ENCODE measurements around the gene TGM2. TPM values are rescaled to one million over a fixed set of nuclear protein-coding genes. Genes with fewer than 3 reads are reported as not detected.

The TGM2 gene
- polyA plus RNA-seq, 1 donor from 2014 or later: not detected

GRCh38 chr20:38121741-38122140 lies 43.3 kb downstream of the TGM2 start:
- no peak overlapping the region for H3K9ac ChIP-seq (ENCODE audit: low read length)
- H3K79me2 ChIP-seq (replicated peaks; ENCODE audit: insufficient read depth, low read length): no peaks in the 10 kb centered on the region
- H3K9me2 ChIP-seq (ENCODE audit: insufficient read depth, low read length): no peaks in the 10 kb centered on the region
- no peak overlapping the region for H3K27ac ChIP-seq (ENCODE audit: low read length)
- H3K4me3 ChIP-seq (ENCODE audit: low read length): no peak overlapping the region
- no peak overlapping the region for H2AFZ ChIP-seq (ENCODE audit: low read depth, low read length)
- TF ChIP-seq, protein P1, sequence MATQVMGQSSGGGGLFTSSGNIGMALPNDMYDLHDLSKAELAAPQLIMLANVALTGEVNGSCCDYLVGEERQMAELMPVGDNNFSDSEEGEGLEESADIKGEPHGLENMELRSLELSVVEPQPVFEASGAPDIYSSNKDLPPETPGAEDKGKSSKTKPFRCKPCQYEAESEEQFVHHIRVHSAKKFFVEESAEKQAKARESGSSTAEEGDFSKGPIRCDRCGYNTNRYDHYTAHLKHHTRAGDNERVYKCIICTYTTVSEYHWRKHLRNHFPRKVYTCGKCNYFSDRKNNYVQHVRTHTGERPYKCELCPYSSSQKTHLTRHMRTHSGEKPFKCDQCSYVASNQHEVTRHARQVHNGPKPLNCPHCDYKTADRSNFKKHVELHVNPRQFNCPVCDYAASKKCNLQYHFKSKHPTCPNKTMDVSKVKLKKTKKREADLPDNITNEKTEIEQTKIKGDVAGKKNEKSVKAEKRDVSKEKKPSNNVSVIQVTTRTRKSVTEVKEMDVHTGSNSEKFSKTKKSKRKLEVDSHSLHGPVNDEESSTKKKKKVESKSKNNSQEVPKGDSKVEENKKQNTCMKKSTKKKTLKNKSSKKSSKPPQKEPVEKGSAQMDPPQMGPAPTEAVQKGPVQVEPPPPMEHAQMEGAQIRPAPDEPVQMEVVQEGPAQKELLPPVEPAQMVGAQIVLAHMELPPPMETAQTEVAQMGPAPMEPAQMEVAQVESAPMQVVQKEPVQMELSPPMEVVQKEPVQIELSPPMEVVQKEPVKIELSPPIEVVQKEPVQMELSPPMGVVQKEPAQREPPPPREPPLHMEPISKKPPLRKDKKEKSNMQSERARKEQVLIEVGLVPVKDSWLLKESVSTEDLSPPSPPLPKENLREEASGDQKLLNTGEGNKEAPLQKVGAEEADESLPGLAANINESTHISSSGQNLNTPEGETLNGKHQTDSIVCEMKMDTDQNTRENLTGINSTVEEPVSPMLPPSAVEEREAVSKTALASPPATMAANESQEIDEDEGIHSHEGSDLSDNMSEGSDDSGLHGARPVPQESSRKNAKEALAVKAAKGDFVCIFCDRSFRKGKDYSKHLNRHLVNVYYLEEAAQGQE (IDR thresholded peaks at IDR 0.05; ENCODE audit: borderline replicate concordance): no peak
- TF ChIP-seq MXI1 (conservative IDR thresholded peaks at IDR 0.05; ENCODE audit: poor library complexity, severe bottlenecking) (no peak), SMC3 (conservative IDR thresholded peaks at IDR 0.05; ENCODE audit: poor library complexity) (no peak), EZH2 (IDR thresholded peaks at IDR 0.05; ENCODE audit: borderline replicate concordance, insufficient read depth, low read length, poor library complexity, severe bottlenecking) (no peak), POLR2AphosphoS5 (IDR thresholded peaks at IDR 0.05) (no peak), TAF1 (IDR thresholded peaks at IDR 0.05; ENCODE audit: low read depth) (no peak), EP300 (conservative IDR thresholded peaks at IDR 0.05; ENCODE audit: poor library complexity, severe bottlenecking) (no peak), RAD21 (conservative IDR thresholded peaks at IDR 0.05) (no peak)
- TF ChIP-seq, protein P2, sequence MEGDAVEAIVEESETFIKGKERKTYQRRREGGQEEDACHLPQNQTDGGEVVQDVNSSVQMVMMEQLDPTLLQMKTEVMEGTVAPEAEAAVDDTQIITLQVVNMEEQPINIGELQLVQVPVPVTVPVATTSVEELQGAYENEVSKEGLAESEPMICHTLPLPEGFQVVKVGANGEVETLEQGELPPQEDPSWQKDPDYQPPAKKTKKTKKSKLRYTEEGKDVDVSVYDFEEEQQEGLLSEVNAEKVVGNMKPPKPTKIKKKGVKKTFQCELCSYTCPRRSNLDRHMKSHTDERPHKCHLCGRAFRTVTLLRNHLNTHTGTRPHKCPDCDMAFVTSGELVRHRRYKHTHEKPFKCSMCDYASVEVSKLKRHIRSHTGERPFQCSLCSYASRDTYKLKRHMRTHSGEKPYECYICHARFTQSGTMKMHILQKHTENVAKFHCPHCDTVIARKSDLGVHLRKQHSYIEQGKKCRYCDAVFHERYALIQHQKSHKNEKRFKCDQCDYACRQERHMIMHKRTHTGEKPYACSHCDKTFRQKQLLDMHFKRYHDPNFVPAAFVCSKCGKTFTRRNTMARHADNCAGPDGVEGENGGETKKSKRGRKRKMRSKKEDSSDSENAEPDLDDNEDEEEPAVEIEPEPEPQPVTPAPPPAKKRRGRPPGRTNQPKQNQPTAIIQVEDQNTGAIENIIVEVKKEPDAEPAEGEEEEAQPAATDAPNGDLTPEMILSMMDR (IDR thresholded peaks at IDR 0.05; ENCODE audit: poor library complexity, severe bottlenecking): no peak
- no peaks in the 10 kb centered on the region for H3K36me3 ChIP-seq (ENCODE audit: insufficient read depth, low read length)
- no peaks in the 10 kb centered on the region for H3K9me3 ChIP-seq (ENCODE audit: low read length)
- H3F3A ChIP-seq (ENCODE audit: insufficient read depth, low read length, poor library complexity, severe bottlenecking): no peaks in the 10 kb centered on the region
- H4K20me1 ChIP-seq (ENCODE audit: insufficient read depth): no peaks in the 10 kb centered on the region
- no peak overlapping the region for H3K4me2 ChIP-seq (ENCODE audit: low read length)
- H3K27me3 ChIP-seq (ENCODE audit: insufficient read depth, low read depth, low read length): no peaks in the 10 kb centered on the region

GRCh38 chr20:38120625-38120988 lies 44.5 kb downstream of the TGM2 start:
- no peaks in the 10 kb centered on the region for H4K20me1 ChIP-seq (ENCODE audit: insufficient read depth)
- H3K4me2 ChIP-seq (ENCODE audit: low read length): no peak overlapping the region
- no peaks in the 10 kb centered on the region for H3K9me3 ChIP-seq (ENCODE audit: low read length)
- H3K79me2 ChIP-seq (replicated peaks; ENCODE audit: insufficient read depth, low read length): no peaks in the 10 kb centered on the region
- H3K36me3 ChIP-seq (ENCODE audit: insufficient read depth, low read length): no peaks in the 10 kb centered on the region
- H3K27me3 ChIP-seq (ENCODE audit: insufficient read depth, low read depth, low read length): no peaks in the 10 kb centered on the region
- H2AFZ ChIP-seq (ENCODE audit: low read depth, low read length): no peak overlapping the region
- H3F3A ChIP-seq (ENCODE audit: insufficient read depth, low read length, poor library complexity, severe bottlenecking): no peaks in the 10 kb centered on the region
- H3K9me2 ChIP-seq (ENCODE audit: insufficient read depth, low read length): no peaks in the 10 kb centered on the region
- no peak overlapping the region for H3K27ac ChIP-seq (ENCODE audit: low read length)
- no peak overlapping the region for H3K9ac ChIP-seq (ENCODE audit: low read length)
- TF ChIP-seq, protein P1 (IDR thresholded peaks at IDR 0.05; ENCODE audit: borderline replicate concordance): no peak
- no peak for TF ChIP-seq EP300 (conservative IDR thresholded peaks at IDR 0.05; ENCODE audit: poor library complexity, severe bottlenecking)
- TF ChIP-seq EZH2 (IDR thresholded peaks at IDR 0.05; ENCODE audit: borderline replicate concordance, insufficient read depth, low read length, poor library complexity, severe bottlenecking): no peak
- TF ChIP-seq, protein P2 (IDR thresholded peaks at IDR 0.05; ENCODE audit: poor library complexity, severe bottlenecking): no peak
- TF ChIP-seq RAD21 (conservative IDR thresholded peaks at IDR 0.05): no peak
- TF ChIP-seq TAF1 (IDR thresholded peaks at IDR 0.05; ENCODE audit: low read depth): no peak
- no peak for TF ChIP-seq POLR2AphosphoS5 (IDR thresholded peaks at IDR 0.05)
- no peak for TF ChIP-seq MXI1 (conservative IDR thresholded peaks at IDR 0.05; ENCODE audit: poor library complexity, severe bottlenecking)
- no peak overlapping the region for H3K4me3 ChIP-seq (ENCODE audit: low read length)

Measured in neural cell (in vitro differentiated cells).